Hematopoietic multipotent progenitor cell treated with erythropoietin and hydrocortisone succinate and interleukin-3 and kit ligand, for 8 days (in vitro differentiated cells): ENCODE measurements around the gene DEF6.
A peak's percentile ranks its signal among the peaks of the same experiment; 100 is the strongest.
"Not testable (repeated sequence)": the region's sequence is repeated elsewhere in the genome, so short reads cannot be mapped to it uniquely, and the experiment has no call there.

Experiments used
- DNase-seq: peaks from one replicate; pipeline ENCODE4 v3.0.0-alpha.2; 2015

Gene DEF6

DNA sequence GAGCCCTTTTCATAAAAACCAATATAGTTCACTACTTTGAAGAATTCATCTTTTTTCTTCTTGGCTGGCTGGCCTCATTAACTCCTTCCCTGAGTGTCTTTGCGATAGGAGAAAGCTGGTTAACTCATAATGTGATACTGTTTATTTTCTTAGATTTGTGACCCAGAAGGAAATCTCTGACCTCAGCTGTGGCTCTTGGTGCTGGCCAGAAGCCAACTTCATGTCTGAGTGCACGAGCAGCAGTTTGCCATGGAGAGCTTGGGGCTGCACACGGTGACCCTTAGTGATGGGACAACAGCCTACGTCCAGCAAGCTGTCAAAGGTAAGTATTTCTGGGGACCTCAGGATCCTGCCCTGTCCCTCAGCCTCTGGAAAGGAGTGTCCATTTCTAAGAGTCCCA, 16.7 kb upstream of the DEF6 start:
- no peak for DNase-seq

DNA sequence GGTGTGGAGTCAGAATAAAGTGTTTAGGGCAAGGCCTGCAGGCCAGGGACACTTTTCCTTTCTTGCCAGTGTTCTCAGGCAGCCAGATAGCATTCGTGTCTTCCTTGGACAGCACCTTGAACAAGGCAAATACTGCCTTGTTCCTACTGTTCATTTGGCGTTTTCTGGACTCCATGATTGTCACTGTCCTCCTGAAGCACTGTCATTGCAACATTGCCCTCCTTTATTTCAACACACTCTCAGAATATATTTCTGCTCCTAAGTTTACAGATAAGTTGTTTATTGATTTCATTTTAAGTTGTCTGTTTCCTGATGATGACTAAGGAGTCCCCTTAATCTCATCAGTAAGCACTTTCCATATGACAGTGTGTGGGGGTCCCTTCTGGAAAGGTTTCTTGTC, 15.1 kb upstream of the DEF6 start:
- DNase-seq: no peak

DNA sequence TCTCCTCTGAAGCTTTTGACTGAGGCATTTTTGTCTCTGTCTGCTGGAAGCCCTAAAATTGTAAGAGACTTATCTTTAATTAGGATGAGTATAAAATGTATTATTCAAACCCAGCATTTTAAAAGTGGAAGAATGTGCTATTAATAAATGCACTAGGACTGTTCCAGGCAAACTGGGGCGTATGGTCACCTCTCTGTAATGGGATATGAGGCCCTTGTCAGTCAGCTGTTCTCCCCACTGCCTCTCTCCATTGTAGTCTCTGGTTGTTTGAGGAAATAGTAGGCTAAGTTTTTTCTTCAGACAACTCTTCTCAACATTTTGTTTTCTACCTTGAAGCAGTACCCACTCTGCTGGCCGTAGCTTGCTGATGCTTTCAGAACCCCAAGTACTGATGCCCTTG, 14.3 kb upstream of the DEF6 start:
- no peak for DNase-seq

DNA sequence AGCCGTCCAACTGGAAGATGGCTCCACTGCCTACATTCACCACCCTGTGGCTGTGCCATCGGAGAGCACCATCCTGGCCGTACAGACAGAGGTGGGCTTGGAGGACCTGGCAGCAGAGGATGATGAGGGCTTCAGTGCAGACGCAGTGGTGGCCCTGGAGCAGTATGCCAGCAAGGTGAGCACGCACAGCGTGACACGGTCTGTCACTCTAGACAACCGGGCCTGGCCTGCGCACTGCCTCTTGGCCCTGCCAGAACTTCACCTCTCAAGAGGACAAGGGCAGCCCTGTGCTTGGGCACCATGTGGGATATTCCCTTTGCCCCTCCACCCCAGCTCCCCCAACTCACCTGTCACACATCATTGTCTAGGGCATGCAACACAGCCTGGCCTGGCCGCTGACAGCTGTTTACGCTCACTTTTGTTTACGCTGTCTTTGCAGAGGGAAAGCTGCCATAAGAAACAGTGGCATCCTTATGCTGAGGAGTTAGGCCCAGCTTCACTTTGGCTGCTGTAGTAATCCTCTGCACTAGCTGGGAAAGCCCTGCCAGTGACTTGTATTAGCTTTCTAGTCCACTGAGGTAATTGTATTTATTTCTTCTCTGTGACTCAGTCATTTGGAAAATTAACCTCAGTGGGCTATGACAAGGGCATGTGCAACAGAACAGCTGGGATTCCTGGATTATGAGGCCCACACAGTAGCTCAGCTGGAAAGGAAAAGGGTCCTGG, 9.8 kb upstream of the DEF6 start:
- no peak for DNase-seq

DNA sequence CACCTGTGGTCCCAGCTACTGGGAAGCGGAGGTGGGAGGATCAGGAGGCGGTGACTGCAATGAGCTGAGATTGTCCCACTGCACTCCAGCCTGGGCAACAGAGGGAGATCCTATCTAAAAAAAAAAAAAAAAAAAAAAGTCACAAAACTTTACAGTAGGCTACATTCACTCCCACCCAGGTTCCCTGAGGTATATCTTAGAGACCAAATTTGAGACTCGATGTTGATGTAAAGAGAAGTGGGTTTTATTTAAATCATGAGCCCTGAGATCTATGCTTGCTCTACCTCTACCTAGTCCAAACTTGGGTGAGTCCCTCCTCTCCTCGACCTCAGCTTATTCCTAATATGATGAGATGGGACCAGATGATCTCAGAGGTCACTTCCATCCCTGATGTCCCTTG, 8.8 kb upstream of the DEF6 start:
- DNase-seq: no peak

DNA sequence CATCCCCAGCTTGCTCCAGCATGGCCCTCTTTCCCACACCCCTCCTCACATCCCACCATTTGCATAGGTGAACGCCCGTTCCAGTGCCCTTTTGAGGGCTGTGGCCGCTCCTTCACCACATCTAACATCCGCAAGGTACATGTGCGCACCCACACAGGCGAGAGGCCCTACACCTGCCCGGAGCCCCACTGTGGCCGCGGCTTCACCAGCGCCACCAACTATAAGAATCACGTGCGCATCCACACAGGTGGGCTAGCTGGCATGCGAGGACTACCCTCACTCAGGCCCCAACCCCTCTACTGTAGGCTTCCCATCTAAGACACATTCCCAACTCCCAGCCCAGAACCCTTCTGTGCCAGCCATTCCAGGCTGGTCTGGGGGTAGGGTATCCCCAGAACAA, 6.1 kb upstream of the DEF6 start:
- no peak for DNase-seq

DNA sequence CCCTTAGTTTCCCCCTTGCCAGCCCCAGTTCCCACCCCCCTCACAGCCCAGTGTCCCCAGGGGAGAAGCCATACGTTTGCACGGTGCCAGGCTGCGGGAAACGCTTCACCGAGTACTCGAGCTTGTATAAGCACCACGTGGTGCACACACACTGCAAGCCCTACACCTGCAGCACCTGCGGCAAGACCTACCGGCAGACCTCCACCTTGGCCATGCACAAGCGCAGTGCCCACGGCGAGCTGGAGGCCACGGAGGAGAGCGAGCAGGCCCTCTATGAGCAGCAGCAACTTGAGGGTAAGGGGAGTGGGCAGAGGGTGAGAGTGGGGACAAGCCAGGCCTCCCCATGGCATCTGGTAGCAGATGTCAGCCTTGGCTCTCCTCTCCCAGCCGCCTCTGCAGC, 5.1 kb upstream of the DEF6 start:
- DNase-seq: no peak

DNA sequence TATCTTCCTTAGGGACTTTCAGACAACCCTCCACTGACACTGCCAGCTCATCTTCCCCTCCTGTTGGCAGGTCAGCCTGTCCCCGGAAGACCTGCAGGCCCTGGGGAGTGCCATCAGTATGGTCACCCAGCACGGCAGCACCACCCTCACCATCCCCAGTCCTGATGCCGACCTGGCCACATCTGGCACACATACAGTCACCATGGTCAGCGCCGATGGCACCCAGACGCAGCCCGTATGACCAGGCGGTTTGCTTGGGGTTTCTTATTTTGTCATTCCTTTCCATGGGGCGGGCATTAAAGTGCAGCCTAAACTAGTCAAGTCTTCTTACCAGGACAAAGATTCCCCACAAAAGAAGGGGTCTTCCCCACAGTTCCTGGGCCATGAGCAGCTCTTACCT, 3.9 kb upstream of the DEF6 start:
- no peak for DNase-seq

DNA sequence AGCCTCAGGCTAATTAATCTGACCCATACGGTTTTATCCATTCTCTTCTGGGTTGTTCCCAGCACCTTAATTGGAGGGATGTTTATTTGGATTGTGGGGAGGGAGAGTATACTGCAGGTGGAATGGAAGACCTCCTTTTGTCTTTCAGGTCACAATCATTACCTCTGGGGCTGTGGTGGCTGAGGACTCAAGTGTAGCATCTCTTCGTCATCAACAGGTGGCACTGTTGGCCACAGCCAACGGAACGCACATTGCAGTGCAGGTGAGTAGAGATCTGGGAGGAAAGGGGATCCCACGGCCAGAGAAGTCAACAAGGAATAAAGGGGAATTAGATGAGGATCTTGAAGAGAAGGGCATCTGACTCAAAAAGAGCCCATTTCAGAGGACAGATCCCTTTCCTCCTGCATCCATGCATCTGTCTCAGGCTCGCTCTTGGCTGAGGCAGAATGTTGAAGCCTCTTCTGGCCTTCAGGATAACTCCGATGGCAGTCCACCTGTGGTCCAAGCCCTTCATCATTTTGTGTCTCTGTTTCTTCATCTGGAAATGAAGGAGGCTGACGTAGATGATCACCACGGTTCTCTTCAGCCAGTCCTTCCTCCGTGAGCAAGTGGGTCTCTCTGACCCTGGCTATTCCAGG, 3.2 kb upstream of the DEF6 start:
- peak; percentile 52 for DNase-seq

DNA sequence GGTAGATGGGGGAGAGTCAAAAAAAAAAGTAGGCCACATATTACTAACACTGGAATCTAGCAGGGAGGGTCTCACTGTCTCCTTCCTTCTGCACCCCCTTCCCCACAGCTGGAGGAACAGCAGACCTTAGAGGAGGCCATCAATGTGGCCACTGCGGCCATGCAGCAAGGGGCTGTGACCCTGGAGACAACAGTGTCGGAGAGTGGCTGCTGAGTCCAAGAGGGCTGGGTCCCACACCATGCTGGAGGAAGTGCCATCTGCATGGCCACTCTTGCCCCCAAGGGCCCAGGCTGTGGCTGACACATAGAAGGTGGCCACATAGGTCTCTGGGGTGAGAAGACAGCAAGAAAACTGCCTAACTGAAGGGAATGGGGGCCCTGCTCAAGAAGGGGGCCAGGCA, 2.6 kb upstream of the DEF6 start:
- no peak for DNase-seq

DNA sequence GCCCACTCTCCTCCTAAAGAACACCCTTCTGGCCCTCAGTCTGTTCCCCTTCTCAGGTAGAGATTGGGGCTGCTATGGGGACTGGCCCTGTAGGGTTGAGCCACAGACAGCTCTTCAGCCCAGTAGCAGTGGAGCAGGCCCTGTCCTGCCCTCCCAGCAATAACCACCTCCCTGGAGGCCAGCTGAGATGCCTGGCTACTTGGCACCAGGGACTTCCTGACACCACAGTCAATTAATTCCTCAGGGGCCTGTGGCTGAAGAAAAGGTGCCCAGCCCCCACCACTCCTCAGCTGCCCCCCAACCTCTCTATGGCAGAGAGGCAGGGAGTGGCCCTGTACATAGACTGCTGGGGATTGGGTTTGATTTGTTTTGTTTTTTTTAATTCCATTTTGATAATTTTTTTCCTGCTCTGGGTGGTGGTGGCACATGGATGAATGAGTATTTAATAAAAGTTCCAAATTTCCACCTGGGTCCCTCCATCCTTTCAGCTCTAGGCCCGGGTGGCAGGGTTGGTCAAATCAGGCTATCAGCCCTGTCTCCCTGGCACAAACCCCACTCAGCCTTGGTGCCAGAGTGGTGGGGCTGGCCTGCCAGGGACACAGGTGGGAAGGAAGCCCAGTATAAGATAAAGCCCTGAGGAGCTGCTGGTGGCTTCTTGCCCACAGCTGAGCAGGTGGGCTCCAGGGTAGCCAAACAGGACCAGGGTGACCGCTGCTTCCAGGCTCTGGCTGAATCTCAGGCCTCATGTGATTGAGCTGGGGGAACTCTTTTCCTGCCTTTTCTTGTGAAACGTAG, 1.9 kb upstream of the DEF6 start:
- no peak for DNase-seq

DNA sequence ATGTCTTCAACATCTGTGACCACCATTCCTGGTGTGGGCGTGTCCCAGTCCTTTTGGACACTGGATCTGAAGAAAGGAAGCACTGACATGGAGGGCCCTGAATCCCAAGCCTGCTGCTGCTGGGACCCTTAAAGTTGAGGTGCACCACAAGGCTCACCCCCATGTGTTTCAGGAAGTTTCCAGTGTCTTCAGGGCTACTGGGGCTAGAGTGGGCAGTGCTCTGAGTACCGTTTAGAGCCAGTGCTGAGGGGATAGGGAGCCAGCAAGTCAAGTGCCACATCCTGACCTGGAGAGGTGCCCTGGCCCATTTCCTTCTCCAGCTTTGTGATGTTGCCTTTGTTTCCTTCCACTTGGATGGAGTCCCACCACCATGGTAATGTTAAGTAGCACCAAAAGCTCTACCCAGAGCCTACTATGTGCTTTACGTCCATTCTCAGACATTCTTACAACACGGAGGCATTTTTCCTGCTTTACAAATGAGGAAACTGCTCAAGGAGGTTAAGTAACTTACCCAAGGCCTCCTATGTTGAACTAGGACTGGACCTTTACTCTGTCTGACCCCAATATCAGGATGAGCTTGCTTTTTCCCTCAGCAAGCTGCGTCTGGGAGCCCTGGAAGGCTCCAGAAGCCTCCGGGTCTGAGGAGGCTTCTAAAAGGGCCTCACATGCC, 552 bp upstream of the DEF6 start:
- no peak for DNase-seq

DNA sequence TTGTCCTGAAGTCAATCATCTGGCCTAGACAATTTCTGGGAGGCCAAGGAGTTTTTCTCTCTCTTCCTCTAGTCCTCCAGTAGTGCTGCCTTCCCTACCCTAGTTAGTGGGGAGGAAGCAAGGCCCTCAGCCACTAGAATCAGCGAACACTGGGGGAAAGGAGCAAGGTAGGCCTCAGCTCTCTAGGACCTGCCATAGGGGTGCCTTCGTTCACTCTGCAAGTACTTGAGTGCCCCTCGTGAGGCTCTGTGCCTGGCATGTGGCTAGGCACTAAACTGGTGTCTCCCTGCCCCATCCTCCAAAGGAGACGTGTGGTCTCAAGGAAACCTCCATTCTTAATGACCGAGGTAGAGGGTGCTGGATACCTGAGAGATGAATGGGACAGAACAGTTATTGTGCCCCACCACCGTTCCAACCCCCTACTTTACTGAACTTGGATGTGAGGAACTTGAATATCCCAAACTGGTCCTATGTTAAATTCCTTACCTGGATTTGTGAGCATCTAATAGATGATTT, 1.1 kb downstream of the DEF6 start:
- peak; percentile 26 for DNase-seq

DNA sequence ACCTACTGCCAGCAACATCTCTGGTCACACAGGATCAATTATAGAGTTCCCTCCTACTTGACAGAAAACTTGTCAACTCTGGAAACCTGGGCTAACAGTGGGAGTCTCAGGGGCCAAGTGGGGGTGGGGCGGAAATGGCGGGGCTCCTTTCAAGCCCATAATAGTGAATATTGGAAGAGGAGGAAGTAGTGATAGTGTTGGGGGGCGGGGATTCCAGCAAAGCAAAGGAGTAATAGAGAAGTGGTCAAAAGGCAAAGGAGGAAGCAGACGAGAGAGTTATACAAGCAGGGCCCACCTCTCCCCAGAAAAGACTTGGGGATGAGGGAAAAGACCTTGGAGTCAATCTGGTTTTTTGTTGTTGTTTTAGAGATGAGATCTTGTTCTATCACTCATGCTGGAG, 2.1 kb downstream of the DEF6 start:
- peak; percentile 50 for DNase-seq

DNA sequence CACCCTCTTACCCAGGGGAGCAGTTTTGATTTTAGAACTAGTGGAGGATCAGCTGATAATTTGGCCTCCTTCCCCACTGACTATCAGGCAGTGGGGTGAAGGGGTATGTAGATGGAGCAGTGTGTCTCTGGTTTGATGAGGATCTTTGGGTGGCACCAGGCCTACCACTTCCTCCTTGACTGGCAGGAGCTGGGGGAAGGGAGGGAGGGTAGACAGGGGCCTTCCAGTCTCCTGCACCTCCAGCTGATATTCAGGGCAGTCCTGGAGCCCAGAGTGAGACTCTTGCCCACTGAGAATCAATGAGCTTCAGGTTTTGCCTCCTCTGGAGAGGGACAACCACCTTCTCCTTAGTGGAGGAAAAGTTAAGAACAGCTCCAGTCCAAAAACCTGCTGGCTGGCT, 3.2 kb downstream of the DEF6 start:
- peak; percentile 56 for DNase-seq

DNA sequence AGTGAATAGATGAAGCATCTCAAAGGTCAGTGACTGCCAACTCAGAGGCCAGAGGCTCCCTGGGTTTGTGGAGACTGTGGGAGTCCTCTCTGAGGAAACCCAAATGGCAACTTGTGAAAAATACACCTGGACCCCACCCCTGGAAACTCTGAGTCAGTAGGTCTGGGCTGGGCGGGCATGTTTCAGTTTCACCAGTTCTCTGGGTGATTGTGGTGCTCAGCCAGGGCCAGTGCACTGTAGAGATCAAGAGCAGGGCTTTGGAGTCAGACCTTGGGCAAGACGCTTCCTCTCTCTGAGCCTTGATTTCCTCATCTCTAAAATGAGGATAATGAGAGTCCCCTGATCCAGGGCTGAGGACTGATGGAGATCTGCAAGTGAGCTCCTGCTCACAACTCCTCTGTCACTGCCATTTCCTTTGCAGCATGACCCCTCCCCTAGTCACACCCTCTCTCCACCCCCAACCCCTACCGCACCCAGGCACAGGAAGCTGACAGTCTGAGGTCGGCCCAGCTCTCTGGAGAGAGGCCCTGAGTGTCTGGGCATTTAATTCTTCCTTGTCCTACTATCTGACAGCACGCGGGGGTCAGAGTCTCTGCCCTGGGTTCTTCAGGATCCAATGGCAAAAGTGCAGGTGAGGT, 5.1 kb downstream of the DEF6 start:
- peak; percentile 68 for DNase-seq

DNA sequence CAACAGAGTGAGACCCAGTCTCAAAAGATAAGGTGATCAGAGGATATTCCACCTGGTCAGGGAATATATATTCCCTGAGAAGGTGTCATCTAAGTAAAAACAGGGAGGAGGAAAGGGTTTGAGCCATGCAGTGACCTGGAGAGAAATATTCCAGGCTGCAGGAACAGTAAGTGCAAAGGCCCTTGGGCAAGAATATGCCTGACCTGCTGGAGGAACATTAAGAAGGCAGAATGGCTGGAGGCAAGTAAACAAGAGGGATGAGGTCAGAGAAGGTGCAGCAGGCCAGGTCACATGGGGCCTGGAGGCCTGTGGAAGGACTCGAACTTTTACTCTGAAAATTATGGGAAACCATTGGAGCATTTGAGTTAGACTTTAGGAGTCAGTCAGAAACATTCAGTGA, 6.7 kb downstream of the DEF6 start:
- no peak for DNase-seq

DNA sequence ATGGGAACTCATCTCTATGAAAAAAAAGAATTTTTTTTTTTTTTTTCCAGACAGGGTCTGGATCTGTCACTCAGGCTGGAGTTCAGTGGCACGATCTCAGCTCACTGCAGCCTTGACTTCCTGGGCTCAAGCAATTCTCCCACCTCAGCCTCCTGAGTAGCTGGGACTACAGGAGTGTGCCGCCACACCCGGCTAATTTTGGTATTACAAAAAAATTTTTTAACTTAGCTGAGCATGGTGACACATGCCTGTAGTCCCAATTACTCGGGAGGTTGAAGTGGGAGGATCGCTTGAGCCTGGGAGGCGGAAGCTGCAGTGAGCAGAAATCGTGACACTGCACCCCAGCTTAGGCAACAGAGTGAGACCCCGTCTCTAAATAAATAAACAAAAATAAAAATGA, 7.5 kb downstream of the DEF6 start:
- no peak for DNase-seq

DNA sequence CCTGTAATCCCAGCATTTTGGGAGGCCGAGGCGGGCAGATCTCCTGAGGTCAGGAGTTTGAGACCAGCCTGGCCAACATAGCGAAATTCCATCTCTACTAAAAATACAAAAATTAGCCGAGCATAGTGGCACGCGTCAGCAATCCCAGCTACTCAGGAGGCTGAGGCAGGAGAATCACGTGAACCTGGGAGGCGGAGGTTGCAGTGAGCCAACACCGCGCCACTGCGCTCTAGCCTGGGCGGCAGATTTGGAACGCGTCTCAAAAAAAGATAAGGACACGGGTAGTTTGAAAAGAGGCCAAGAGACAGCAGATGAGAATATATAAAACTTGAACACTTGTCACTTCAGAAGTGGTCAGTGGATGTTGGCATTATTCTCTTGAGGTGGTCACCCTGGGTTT, 9.5 kb downstream of the DEF6 start:
- DNase-seq: not testable (repeated sequence)

DNA sequence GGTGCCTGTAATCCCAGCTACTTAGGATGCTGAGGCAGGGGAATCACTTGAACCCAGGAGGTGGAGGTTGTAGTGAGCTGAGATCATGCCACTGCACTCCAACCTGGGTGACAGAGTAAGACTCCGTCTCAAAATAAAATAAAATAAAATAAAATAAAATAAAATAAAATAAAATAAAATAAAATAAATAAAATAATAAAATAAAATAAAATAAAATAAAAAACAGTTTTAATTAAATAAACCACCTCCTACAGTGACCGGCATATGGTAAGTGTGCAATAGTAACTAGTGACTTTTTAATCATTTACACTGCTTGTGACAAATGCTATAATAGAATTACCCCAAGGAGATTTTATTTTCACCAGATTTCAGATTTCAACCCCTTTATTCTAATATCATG, 10.9 kb downstream of the DEF6 start:
- DNase-seq: not testable (repeated sequence)

DNA sequence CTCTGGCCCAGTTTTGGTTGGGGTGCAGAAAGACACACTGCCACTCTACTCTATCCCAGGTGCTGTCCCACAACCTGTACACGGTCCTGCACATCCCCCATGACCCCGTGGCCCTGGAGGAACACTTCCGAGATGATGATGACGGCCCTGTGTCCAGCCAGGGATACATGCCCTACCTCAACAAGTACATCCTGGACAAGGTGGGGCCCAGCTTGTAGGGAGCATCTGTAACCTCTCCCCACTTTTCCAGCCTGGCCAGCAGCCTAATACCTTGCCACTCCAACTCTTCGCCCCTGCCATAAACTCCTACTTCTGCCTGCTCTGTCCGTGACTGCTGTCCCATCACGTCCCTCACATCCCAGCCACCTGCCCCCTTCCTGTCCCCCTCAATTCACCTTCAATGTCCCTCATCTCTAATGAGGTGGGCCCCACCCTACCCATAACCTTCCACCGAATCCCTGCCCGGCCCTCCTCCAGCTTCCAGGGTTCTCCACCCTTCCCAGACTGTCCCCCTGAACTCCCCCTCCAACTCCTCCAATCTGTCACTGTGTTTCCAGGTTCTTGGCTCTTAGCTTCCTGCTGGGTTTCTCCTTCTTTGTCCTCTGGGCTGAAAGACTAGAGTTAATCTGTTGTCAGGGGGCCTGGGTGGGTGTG, 12.1 kb downstream of the DEF6 start:
- no peak for DNase-seq

DNA sequence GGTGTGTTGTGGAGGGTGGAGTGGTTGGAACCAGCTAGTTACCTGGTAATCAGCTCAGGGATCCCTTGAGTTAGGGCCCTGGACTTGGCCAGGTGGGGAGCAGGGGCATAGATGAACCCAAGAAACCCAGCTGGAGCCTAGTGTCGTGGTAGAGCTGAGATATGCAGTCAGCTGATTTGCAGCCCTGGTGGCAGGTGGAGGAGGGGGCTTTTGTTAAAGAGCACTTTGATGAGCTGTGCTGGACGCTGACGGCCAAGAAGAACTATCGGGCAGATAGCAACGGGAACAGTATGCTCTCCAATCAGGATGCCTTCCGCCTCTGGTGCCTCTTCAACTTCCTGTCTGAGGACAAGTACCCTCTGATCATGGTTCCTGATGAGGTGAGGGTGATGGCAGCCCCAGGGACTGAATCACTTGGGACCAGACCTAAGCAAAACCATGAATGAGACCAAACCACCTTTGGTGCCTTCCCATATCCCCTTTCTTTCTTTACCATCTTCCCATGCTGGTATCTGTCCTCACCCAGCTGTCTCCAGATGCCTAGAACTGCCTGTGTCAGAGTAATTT, 12.7 kb downstream of the DEF6 start:
- DNase-seq: no peak
